Stimulated activated CD8-positive, alpha-beta memory T cell treated with anti-CD3 and anti-CD28 coated beads, Interleukin-4, amount 100 ng/mL, for 24 hours (primary cell): ENCODE results near the gene MTMR6.

Experiments used
- DNase-seq: peaks from one replicate; pipeline ENCODE4 v3.0.0-alpha.2; 2020; ENCODE audit warnings: low read depth

Gene MTMR6

GRCh38 chr13:25217023-25217885, 70.0 kb downstream of the MTMR6 start:
- no peak for DNase-seq

- no peak for DNase-seq
Measured at GRCh38 chr13:25215253-25215575, 72.1 kb downstream of the MTMR6 start.

- DNase-seq = no peak
Measured at GRCh38 chr13:25214491-25215252, 72.6 kb downstream of the MTMR6 start.

GRCh38 chr13:25213715-25214114, 73.6 kb downstream of the MTMR6 start:
- no peak for DNase-seq

GRCh38 chr13:25210842-25211569, 76.3 kb downstream of the MTMR6 start:
- no peak for DNase-seq

- no peak for DNase-seq
Measured at GRCh38 chr13:25207291-25207810, 79.9 kb downstream of the MTMR6 start.

GRCh38 chr13:25204863-25205262, 82.4 kb downstream of the MTMR6 start:
- DNase-seq = no peak

- no peak for DNase-seq
Measured at GRCh38 chr13:25203127-25203740, 84.1 kb downstream of the MTMR6 start.

GRCh38 chr13:25200783-25201182, 86.5 kb downstream of the MTMR6 start:
- DNase-seq = no peak

GRCh38 chr13:25198647-25199046, 88.6 kb downstream of the MTMR6 start:
- no peak for DNase-seq

- DNase-seq = no peak
Measured at GRCh38 chr13:25196971-25197370, 90.3 kb downstream of the MTMR6 start.
